Breast epithelium (tissue), 4 donors: Measurements from ENCODE around the gene QSOX2. TPM values are rescaled to one million over a fixed set of nuclear protein-coding genes. Genes with fewer than 3 reads are reported as not detected.

Experiments used
- DNase-seq, 2 donors: peaks; one replicate each; pipeline ENCODE4 v3.0.0-alpha.2; 2019; ENCODE audit warnings: low spot score in 2 of 2
- H3K27ac ChIP-seq, 2 donors: fragments of 200-600 bp; sonication (generic) in 1 of 2; one replicate each; pipeline ENCODE4 v1.5.1; 2016 to 2019; ENCODE audit warnings: mild to moderate bottlenecking in 1 of 2
- H3K27me3 ChIP-seq, 2 donors: fragments of 200-600 bp; sonication (generic) in 1 of 2; one replicate each; pipeline versions ENCODE4 v1.5.1 to v1.6.0; 2017 to 2019; ENCODE audit warnings: control low read depth in 1 of 2, mild to moderate bottlenecking in 1 of 2
- H3K36me3 ChIP-seq: fragments of 200-600 bp; one replicate; pipeline ENCODE4 v1.5.1; 2019
- H3K4me1 ChIP-seq, 2 donors: fragments of 200-600 bp; sonication (generic); one replicate each; pipeline ENCODE4 v1.5.1; 2016 to 2019; ENCODE audit warnings: control low read depth in 1 of 2
- H3K4me3 ChIP-seq, 3 donors: fragments of 200-600 bp; sonication (generic); 1 replicate in 2 of 3; 2 replicates in 1 of 3; pipeline ENCODE4 v1.5.1; 2016 to 2019; ENCODE audit warnings: mild to moderate bottlenecking in 3 of 3, moderate library complexity in 2 of 3
- H3K9me3 ChIP-seq, 2 donors: fragments of 200-600 bp; sonication (generic) in 1 of 2; one replicate each; pipeline ENCODE4 v1.5.1; 2016 to 2019; ENCODE audit warnings: control low read depth in 1 of 2
- CTCF ChIP-seq, 3 donors: fragments of 450-650 bp; IDR thresholded peaks; one replicate each; pipeline ENCODE4 v1.5.1; 2016 to 2017; ENCODE audit warnings: antibody characterized with exemption in 3 of 3, mild to moderate bottlenecking in 3 of 3, moderate library complexity in 3 of 3
- POLR2A ChIP-seq: fragments of 450-650 bp; IDR thresholded peaks from one replicate; pipeline ENCODE4 v1.6.1; 2016; ENCODE audit warnings: antibody characterized with exemption, mild to moderate bottlenecking, moderate library complexity
- POLR2AphosphoS5 ChIP-seq, 3 donors: sonication (generic); formaldehyde crosslinking; IDR thresholded peaks; one replicate each; pipeline ENCODE4 v1.6.1; 2017; ENCODE audit warnings: antibody characterized with exemption in 3 of 3
- intact Hi-C: fragments of 100-400 bp; cut with DNase I; formaldehyde crosslinking; loops from one replicate; pipeline ENCODE4 v1.15.1; 2023; ENCODE audit warnings: low total_unique reads
- total RNA-seq, 3 donors: library from RNA; depleted of rRNA; stranded (reverse); fragments of >200 nt; gene quantifications; one replicate each; pipeline ENCODE4 v1.1.0, GENCODE V29; 2016

Gene QSOX2, protein sequence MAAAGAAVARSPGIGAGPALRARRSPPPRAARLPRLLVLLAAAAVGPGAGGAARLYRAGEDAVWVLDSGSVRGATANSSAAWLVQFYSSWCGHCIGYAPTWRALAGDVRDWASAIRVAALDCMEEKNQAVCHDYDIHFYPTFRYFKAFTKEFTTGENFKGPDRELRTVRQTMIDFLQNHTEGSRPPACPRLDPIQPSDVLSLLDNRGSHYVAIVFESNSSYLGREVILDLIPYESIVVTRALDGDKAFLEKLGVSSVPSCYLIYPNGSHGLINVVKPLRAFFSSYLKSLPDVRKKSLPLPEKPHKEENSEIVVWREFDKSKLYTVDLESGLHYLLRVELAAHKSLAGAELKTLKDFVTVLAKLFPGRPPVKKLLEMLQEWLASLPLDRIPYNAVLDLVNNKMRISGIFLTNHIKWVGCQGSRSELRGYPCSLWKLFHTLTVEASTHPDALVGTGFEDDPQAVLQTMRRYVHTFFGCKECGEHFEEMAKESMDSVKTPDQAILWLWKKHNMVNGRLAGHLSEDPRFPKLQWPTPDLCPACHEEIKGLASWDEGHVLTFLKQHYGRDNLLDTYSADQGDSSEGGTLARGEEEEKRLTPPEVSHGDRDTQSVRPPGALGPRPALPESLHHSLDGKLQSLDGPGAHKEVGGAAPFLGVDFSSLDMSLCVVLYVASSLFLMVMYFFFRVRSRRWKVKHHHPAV
- 1 to 10 TPM; 5.6 to 8.8 (median 6.2) TPM for total RNA-seq

DNA sequence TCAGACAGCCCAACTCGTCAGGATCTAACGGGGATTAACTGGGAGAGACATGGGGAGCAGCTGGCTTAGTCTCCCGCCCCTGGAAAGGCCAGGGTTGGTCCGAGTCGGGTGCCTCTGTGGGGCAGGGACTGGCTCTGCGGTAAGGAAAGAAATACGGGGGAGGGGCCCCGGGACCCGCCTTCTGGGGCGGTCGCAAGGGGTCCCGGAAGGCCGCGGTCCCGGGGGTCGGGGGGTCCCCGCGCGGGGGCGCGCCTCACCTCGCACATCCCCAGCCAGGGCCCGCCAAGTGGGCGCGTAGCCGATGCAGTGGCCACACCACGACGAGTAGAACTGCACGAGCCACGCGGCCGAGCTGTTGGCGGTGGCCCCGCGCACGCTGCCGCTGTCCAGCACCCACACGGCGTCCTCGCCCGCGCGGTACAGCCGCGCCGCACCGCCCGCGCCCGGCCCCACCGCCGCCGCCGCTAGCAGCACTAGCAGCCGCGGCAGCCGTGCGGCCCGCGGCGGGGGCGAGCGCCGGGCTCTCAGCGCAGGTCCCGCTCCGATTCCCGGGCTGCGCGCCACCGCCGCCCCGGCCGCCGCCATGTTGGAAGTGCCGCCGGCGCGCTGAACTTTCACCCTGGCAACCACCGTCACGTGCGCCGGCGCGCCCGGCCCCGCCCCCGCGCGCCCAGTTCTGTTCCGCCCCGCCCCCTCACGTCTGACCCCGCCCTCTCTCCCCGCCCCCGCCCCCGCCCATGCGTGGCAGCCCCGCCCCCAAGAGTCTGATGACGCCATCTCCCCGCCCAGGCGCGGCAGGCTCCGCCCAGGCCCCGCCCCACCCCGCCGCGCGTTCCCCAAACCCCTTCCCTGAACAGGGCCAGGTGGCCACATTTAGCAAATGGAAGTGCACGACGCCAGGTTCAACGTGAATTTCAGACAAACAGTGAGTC is at the start of gene QSOX2:
QSOX2 (minus strand) TSS at position 594 of the 932 bp plus-strand sequence; CDS start at position 585, 9 bp downstream.
- peak within 1 kb of the TSS in 1 of 2 donors; percentile 21 for H3K27ac ChIP-seq
- intact Hi-C loops = no loop called here
- TF ChIP-seq POLR2A (no peak), POLR2AphosphoS5 (IDR thresholded peaks at IDR 0.05) (no peak), CTCF (IDR thresholded peaks at IDR 0.05) (no peak)

DNA sequence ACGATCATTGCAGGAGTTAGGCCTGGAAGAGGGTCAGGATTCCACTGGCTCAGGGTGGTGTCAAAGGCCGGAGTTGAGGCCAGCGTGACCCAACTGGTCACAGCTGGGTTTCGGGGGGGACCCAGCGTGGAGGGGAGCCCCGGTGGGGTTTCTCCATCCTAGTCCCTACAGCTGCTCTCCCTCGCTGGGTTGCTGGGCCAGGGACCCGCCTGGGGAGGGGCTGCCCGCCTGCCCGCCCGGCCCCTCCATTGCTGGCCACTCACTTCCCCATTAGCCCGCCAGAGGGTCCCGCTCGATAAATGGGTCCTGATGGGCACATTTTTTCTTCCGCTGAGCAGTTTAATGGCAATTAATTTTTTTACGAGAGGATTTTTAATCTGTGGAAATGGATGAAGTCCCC is 49.4 kb upstream of the QSOX2 start:
- no peaks in the 10 kb centered on the region for H3K36me3 ChIP-seq
- TF ChIP-seq POLR2A (no peak), POLR2AphosphoS5 (IDR thresholded peaks at IDR 0.05) (no peak), CTCF (IDR thresholded peaks at IDR 0.05) (no peak)
- no peaks in the 10 kb centered on the region for H3K4me1 ChIP-seq
- H3K27ac ChIP-seq = no peak overlapping the region
- peaks cover 0 to 18% of the 10 kb centered on the region in 2 donors for H3K27me3 ChIP-seq
- no peaks in the 10 kb centered on the region for H3K9me3 ChIP-seq
- intact Hi-C loops = no loop called here
- no peak overlapping the region for H3K4me3 ChIP-seq
- DNase-seq = no peak

More for the DNA sequence above, at the start of gene QSOX2:
- DNase-seq = peak; percentile 66 to 77
- H3K9me3 ChIP-seq = no peaks in the 10 kb centered on the region
- peak within 1 kb of the TSS; percentile 73 to 78 (median 77) for H3K4me3 ChIP-seq
- H3K36me3 ChIP-seq = no peaks in the 10 kb centered on the region
- peaks cover 0 to 11% of the 10 kb centered on the region in 2 donors for H3K4me1 ChIP-seq
- H3K27me3 ChIP-seq = peaks cover 0 to 2% of the 10 kb centered on the region in 2 donors

- no peak for DNase-seq
- no peak overlapping the region for H3K27ac ChIP-seq
- peaks cover 0 to 24% of the 10 kb centered on the region in 2 donors for H3K27me3 ChIP-seq
- H3K4me1 ChIP-seq = no peaks in the 10 kb centered on the region
- no peaks in the 10 kb centered on the region for H3K9me3 ChIP-seq
- H3K4me3 ChIP-seq = no peak overlapping the region
- TF ChIP-seq CTCF (IDR thresholded peaks at IDR 0.05) (no peak), POLR2A (no peak), POLR2AphosphoS5 (IDR thresholded peaks at IDR 0.05) (no peak)
- intact Hi-C loops = no loop called here
- no peaks in the 10 kb centered on the region for H3K36me3 ChIP-seq
Observed at GRCh38 chr9:136294437-136294836, 48.8 kb upstream of the QSOX2 start.

- Histone ChIP-seq H3K4me1 (no peaks in the 10 kb centered on the region), H3K27me3 (peaks cover 0 to 29% of the 10 kb centered on the region in 2 donors), H3K27ac (no peak overlapping the region), H3K4me3 (no peak overlapping the region), H3K9me3 (no peaks in the 10 kb centered on the region), H3K36me3 (no peaks in the 10 kb centered on the region)
- intact Hi-C loops = no loop called here
- TF ChIP-seq POLR2A (no peak), POLR2AphosphoS5 (IDR thresholded peaks at IDR 0.05) (no peak), CTCF (IDR thresholded peaks at IDR 0.05) (no peak)
- DNase-seq = no peak
Observed at GRCh38 chr9:136293476-136294077, 48.0 kb upstream of the QSOX2 start.
